Skin epidermis (tissue), 12 donors: Measurements from ENCODE around the gene MYCBP2.
"Not testable (repeated sequence)": the region's sequence is repeated elsewhere in the genome, so short reads cannot be mapped to it uniquely, and the experiment has no call there.

ENCODE experiments used
- H3K27ac ChIP-seq, 21 experiments: fragments of 200-600 bp; sonication (generic) in 11 of 21; one replicate each; pipeline ENCODE4 v1.5.0; 2020; ENCODE audit warnings: mild to moderate bottlenecking in 3 of 21, inconsistent platforms in 2 of 21, moderate library complexity in 2 of 21
- H3K4me3 ChIP-seq, 7 experiments: fragments of 200-600 bp; sonication (generic) in 2 of 7; one replicate each; pipeline ENCODE4 v1.5.0; 2020; ENCODE audit warnings: inconsistent platforms in 2 of 7, mild to moderate bottlenecking in 2 of 7, moderate library complexity in 1 of 7

MYCBP2 gene

DNA sequence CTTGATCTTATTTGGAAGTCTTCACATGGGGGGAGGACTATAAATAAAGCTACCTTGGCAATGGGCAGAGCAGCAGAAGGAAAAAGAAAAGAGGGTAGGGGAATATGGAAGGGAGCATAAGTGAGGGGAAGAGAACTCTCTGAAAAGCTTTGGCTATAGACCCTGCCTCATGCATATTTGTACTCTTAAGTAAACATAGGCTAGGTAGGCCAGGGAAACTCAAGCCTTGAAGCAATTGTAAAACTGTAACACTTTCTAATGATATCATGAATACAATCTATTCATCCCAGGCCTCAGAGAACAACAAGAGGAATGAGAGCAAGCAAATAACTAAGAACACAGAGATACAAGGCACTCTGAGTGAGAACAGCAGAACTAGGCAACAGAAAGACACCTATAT is 20.4 kb downstream of the MYCBP2 start:
- H3K27ac ChIP-seq, result peak overlapping the region in 11 of 21 experiments; percentile 8 to 60 (median 38)

DNA sequence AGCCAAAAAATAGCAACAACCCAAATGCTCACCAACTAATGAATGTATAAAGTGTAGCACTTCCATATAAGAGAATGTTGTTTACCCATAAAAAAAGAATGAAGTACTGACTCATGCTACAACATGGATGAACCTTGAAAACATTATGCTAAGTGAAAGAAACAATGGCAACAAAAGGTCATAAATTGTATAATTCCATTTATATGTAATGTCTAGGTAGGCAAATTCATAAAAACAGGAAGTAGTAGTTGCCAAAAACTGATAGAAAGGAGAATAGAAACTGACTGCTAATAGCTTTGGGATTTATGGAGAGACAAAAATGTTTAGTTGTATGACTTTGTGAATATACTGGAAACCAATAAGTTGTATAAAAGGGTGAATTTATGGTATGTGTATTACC is 21.6 kb downstream of the MYCBP2 start:
- Histone ChIP-seq H3K4me3 (no peak overlapping the region), H3K27ac (peak overlapping the region in 5 of 21 experiments; percentile 10 to 41 (median 24))

More for the DNA sequence above, 20.4 kb downstream of the MYCBP2 start:
- no peak overlapping the region for H3K4me3 ChIP-seq

DNA sequence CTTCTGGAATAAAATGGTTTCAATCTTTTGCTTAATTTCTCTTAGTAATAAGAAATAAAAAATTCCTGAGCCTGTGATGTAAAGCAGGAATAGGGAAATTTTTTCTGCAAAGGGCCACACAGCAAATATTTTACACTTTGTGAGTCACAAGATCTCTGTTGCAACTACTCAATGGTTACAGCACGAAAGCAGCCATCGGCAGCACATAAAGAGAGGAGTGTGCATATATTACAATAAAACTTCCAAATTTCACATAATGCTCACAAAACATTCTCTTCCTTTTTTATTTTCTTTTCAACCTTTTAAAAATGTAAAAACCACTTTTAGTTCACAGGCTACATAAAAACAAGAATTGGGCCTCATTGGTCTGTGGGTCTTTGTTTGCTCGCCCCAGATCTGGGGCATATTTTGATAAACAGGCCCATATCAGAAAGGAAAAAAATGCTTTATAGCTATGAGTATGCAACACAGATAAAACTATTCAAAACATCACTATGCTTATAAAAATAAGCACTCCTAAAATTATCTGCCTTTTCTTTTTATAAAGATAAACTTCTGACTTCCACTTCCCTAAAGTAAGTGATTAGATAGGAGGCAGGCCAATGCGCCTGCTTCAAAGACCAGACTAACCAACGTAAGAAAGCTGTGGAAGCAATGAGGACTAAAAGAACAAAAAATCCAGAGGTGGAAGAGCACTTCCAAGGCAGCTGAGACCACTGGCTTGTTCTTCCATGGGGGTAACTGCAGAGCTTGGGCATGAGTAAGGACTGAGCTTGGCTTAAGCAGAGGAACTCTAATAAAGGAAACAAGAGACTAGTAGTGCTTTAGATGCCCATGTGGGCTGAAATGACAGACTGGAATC is 26.5 kb downstream of the MYCBP2 start:
- no peak overlapping the region for H3K4me3 ChIP-seq

DNA sequence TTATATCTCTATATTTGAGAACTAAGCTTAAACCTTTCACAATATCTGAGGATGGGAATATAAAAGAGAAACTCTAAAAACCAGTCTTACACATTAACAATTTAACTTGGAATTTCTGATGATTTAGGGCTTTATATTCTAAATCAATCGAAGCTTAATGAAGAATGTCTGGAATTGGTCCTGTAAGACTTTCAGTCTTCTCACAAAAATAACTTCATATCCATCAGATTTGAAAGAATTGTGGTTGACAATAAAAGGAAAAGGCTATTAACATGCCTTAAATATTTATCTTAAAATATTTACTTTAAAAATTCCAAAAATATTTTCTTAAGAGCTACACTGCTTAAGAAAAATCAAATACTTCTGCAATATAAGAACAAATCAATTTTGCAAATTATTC is 27.3 kb downstream of the MYCBP2 start:
- peak overlapping the region in 2 of 21 experiments; percentile 9 to 53 for H3K27ac ChIP-seq

More for the DNA sequence above, 26.5 kb downstream of the MYCBP2 start:
- peak overlapping the region in 8 of 21 experiments; percentile 4 to 53 (median 23) for H3K27ac ChIP-seq

DNA sequence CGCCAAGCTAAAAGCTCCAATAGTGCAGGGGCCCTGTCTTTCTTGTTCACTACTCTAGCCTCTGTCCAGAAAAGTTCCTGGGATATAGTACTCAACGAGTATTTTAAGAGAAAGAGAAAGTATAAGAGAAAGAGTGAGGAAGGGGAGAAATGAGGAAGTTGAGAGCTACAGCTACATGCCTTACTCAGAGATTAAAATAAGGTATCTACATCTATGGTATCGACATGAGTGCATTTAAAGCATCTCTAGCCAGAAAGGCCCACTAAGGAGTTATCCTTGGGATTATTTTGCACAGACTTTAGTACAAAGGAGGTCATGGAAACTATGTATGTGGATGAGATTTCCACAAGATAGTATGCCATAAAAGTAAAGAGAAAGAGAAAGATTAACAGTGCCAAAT is 28.5 kb downstream of the MYCBP2 start:
- no peak overlapping the region for H3K4me3 ChIP-seq
- H3K27ac ChIP-seq, result no peak overlapping the region

More for the DNA sequence above, 27.3 kb downstream of the MYCBP2 start:
- no peak overlapping the region for H3K4me3 ChIP-seq

DNA sequence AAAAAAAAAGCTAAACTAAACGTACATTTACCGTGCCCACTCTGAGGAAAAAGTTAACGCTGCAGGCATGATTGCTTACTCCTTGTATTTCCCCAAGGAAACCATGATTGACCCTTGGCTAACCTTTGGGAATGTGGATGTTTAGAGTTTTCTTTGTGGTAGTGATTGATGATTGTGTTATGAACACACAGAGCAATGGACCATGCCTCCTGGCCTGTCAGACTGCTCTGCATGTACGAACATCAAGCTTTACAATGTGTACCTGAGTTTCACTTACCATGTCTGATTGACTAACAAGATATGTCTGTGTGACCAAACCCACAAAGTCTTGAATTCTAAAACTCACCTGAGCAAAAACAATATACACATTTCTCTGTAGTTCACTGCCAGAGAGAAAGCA is 35.1 kb downstream of the MYCBP2 start:
- Histone ChIP-seq H3K27ac (no peak overlapping the region), H3K4me3 (no peak overlapping the region)

DNA sequence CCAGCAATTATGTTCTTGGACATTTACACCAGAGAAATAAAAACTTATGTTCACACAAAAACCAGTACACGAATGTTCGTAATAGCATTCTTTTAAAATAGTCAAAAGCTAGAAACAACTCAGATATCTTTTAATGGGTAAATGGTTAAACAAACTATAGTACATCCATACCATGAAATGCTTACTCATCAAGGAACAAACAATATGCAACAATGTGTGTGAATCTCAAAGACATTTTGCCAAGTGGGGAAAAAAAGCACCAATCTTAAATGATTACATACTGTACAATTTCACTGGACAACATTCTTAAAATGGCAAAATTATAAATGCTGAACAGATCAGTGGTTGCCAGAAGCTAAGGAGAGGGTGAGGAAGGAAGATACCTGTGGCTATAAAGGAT is 36.6 kb downstream of the MYCBP2 start:
- no peak overlapping the region for H3K4me3 ChIP-seq

DNA sequence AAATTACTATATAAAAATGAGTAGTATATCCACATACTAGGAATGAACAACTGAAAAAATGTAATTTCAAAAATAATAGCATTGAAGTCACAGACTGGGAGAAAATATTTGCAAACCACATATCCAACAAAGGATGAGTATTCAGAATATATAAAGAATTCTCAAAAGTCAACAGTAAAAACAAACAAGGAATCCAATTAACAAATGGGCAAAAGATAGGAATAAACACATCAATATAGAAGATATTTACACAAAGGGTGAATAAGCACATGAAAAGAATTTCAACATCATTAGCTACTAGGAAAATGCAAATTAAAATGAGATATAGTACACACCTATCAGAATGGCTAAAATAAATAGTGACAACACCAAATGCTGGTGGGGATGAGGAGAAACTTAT is 37.0 kb downstream of the MYCBP2 start:
- no peak overlapping the region for H3K4me3 ChIP-seq

More for the DNA sequence above, 36.6 kb downstream of the MYCBP2 start:
- no peak overlapping the region for H3K27ac ChIP-seq

DNA sequence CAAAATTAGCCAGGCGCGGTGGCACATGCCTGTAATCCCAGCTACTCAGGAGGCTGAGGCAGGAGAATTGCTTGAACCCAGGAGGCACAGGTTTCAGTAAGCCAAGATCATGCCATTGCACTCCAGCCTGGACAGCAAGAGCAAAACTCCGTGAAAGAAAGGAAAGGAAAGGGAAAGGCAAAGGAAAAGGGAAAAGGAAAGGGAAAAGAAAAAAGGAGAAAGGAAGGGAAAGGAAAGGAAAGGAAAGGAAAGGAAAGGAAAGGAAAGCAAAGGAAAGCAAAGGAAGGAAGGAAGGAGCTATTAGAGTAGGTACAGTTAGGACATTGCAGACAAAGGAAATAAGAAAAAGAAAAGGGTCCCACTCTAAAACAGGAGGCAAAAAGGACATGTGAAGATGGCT is 41.3 kb downstream of the MYCBP2 start:
- H3K4me3 ChIP-seq, H3K27ac ChIP-seq: not testable (repeated sequence)

More for the DNA sequence above, 37.0 kb downstream of the MYCBP2 start:
- H3K27ac ChIP-seq, result no peak overlapping the region

DNA sequence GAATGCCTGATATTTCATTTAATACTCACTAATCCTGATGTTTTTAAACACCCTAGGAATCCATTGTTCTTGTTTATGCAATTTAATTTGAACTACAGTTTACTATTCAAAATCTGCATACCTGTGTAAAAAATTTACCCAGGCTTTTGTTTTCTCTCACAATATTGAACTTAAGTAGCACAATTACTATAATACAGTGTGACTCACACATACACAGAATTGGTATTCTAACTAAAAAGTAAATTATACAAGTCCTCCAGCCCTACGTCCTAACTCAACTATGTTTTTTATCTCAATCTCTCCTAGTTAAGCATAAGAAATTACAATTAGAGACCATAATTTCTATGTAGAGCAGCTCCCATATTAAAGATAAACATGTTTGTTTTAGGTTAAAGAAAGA is 41.8 kb downstream of the MYCBP2 start:
- Histone ChIP-seq H3K27ac (no peak overlapping the region), H3K4me3 (no peak overlapping the region)

DNA sequence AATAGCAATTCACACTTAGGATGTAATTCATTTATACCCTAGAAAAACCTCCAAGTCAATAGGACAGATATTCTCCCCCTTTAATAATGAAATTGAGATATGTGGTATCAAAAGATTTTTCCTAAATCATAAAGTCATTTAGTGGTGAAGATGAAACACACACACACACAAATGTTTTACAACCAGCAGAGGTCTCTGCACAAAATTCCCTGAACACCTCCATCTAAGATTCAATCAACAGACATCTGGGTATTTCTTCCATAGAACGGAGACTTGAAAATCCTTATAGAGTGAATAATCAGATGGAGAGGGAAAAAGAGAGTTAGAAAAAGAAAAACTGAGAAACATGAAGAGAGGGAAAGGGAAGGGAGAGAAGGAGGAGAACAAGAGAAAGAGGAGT is 52.8 kb downstream of the MYCBP2 start:
- H3K4me3 ChIP-seq, result no peak overlapping the region

DNA sequence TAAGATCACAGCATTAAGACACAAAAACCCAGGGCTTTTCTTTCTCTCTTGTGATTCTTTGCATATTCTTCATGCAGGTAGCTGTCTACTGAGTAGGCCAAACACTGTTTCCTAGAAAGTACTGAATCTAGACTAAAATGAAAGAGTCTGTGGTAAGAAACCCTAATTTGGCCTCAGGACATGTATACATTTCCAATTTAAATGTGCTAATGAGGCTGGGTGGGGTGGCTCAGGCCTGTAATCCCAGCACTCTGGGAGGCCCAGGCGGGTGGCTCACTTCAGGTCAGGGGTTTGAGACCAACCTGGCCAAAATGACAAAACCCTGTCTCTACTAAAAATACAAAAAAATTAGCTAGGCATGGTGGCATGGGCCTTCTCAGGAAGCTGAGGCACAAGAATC is 57.8 kb downstream of the MYCBP2 start:
- Histone ChIP-seq H3K27ac (no peak overlapping the region), H3K4me3 (no peak overlapping the region)

More for the DNA sequence above, 52.8 kb downstream of the MYCBP2 start:
- no peak overlapping the region for H3K27ac ChIP-seq

DNA sequence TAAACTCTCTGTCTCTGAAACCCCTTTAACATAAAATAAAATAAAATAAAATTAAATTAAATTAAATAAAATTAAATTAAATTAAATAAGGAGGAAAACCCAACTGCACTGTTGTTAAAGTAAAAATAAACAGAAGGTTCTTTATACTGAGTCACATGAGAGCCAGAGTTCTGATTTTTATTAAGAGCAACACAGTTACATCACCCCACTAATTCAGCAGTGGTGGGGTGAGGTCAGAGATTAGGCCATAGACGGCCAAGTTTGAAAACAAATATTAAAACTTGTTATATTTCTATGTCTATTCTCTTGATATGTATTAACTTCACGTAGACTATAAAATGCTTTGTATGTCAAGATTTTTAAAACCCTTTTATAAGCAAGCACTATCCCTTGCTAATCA is 59.5 kb downstream of the MYCBP2 start:
- H3K27ac ChIP-seq, result no peak overlapping the region
- H3K4me3 ChIP-seq, result no peak overlapping the region

DNA sequence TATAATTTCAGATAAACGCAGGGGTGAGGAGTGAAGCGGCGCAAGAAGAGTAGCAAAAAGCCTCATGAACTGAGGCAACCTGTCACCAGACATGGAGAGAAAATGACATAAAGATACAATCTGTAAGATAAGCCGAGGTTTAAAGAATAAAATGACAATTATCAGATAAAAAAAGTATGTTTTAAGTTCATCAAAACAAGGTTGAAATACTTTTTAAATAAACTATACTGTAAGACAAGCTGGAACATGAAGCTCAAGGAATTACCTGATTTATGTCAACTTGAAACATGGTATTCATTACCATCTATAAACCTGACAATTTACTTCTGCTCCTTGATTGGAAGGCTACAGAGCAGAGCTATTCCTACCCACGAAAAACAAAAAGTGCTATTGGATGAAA is 61.6 kb downstream of the MYCBP2 start:
- Histone ChIP-seq H3K4me3 (no peak overlapping the region), H3K27ac (no peak overlapping the region)

DNA sequence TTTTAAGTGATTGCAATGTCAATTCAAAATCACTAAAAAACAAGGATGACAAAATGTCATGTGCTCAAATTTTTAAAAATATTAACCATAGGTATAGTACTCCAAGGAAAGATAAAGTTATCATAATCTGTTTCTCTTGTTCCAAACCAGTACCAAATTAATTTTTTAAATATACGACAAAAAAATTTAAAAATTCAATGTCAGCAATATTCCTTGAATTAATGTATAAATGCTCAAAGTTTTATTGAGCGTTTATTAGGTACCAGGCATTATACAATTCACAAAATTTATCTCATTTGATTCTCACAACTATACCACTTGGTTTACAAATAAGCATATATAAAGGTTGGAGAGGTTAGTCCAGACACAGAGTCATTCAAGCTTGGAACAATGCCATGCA is 64.7 kb downstream of the MYCBP2 start:
- Histone ChIP-seq H3K27ac (no peak overlapping the region), H3K4me3 (no peak overlapping the region)

DNA sequence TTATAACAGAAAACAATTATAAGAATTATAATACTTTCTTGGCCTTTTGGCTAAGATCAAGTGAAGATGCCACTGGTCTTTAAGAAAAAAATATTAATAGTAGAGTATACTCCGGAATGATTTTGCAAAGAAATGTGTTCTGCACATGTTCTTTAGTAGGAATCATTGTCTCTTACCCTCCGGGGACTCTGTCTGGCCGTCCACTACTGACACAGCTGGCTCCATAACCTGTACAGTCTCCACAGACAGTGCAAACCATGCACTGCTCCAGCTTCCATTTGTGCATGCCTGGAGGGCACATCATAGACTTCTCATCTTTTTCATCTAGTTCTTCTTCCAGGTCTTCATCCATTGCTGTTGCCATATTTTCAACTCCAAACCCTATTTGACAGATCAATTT is 75.9 kb downstream of the MYCBP2 start:
- H3K4me3 ChIP-seq, result no peak overlapping the region
- H3K27ac ChIP-seq, result no peak overlapping the region

DNA sequence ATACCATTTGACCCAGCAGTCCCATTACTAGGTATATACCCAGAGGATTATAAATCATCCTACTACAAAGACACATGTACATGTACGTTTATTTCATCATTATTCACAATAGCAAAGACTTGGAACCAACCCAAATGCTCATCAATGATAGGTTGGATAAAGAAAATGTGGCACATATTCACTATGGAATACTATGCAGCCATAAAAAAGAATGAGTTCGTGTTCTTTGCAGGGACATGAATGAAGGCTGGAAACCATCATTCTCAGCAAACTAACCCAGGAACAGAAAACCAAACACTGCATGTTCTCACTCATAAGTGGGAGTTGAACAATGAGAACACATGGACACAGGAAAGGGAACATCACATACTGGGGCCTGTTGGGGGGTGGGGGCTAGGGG is 81.7 kb downstream of the MYCBP2 start:
- H3K27ac ChIP-seq, result not testable (repeated sequence)

DNA sequence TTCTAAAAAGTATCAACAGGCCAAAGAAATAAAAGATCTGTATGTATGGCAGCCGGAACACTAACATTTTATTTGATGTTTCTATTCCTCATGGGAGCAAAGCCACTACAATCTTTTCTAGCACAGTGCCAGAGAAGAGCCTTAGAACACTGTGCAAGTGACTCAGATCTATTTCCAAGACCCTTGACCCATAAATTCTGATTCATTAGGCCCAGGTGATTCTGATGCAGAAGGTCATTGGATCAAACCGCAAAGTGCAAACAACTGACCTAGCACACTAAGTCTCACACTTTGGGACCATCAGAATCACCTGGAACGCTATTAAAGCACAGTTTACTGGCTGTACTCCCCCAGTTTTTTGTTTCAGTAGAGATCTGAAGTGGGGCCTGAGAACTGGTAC is 87.6 kb downstream of the MYCBP2 start:
- no peak overlapping the region for H3K4me3 ChIP-seq
- H3K27ac ChIP-seq, result no peak overlapping the region

More for the DNA sequence above, 81.7 kb downstream of the MYCBP2 start:
- not testable (repeated sequence) for H3K4me3 ChIP-seq

DNA sequence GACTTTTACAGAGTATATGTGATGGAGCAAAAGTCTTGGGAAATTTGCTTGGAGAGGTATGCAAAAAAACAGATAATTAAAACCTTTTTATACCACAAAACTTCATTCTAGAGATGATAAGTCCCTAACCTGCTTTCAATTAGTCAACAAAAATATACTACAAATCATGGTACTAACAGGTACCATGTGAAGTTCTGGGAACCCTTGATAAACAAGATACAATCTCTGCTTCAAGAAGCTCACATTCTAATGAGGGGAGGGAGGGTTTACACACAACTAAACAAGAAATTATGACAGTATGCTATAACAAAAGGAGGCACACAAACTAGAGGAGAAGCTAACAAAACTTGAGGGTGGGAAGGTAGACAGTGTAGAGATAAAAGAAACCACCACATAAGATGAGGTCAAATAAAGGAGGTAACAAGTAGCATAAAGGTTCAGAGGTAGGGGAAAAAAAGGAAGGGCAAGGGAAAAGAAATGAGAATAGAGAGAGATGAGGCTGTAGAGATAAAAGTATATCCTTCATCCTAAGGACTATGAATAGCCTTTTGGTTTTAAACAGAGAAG is 91.4 kb downstream of the MYCBP2 start:
- H3K4me3 ChIP-seq, result no peak overlapping the region
- no peak overlapping the region for H3K27ac ChIP-seq

DNA sequence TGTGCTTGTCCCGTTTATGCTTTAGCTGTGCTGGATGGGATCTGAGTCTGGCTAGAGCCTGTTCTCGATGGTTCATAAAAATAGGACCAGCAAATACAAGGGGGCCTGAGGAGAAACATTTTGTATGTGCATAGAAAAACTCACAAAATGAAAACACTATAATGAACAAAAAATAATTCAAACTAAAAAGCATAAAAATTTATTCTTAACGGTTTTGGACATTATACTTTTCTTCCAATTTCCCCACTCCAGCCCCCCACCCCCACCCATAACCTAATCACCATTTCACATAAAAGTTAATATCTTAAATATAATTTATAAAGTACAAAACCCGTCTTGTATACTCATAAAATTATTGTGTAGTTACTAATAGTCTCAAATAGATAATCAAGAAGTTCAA is 93.7 kb downstream of the MYCBP2 start:
- Histone ChIP-seq H3K27ac (no peak overlapping the region), H3K4me3 (no peak overlapping the region)

DNA sequence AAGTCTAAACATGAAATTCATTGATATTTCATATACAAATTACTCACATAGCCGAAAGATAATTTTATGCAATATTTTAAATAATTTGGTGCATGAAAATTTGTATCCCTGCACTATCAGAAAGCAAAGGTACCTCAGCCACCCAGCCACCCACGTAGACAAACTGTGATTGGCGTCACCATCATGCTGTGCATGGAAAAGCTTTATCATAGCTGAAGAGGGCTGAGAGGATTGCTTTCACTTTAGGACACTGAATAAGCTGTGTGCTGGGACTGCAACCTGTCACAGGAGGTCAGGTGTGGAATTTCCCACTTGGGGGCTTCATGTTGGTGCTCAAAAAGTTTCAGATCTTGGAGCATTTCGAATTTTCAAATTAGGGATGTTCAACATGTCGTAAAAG is 96.3 kb downstream of the MYCBP2 start:
- no peak overlapping the region for H3K4me3 ChIP-seq
- H3K27ac ChIP-seq, result no peak overlapping the region
